ENCODE data around the gene HTR3A. TPM values are rescaled to one million over a fixed set of nuclear protein-coding genes. Genes with fewer than 3 reads are reported as not detected.

Gene HTR3A
- total RNA-seq, 1 donor from 2014 or later, result not detected

DNA sequence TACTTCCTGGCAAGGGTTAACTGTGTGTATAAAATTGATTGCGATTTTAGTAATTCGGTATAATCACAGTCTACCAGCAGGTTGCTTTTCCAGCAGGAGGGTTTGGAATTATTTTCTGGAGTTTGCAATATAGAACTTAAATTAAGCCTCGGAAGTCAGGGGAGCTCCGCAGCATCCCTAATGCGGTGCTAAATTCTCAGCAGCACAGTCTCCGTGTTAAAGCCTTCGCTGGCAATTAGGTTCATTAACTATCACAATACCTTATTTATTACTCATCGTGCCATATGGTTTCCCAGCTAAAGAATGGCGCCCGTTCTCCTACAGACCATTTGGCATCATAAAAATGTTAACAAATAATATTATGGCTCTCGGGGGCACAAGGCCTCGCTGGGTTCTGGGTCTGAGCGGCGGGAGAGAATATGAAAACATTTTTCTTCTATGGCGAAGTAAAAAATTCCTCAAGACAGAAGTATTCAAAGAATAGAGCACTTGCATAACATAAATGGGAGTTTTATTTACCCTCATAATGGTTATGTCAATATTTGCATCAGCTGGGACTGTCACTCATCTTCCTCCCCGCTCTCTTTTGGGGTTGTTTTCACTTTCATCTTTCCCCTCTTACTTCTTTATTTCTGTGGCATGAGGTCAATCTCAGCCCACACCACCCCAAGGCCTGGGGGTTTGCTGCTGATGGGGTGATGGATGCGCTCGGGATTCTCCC, 56.5 kb downstream of the HTR3A start:
- Histone ChIP-seq H3K4me3 (ENCODE audit: low read length in 3 of 3) (no peak overlapping the region), H3K9ac (ENCODE audit: low read depth in 1 of 3, low read length in 3 of 3) (no peak overlapping the region), H3K9me3 (ENCODE audit: control insufficient read depth in 3 of 3, low read length in 3 of 3) (no peaks in the 10 kb centered on the region), H3K4me1 (ENCODE audit: control insufficient read depth in 3 of 3, insufficient read depth in 3 of 3, low read length in 3 of 3) (peaks cover 0 to 12% (median 11%) of the 10 kb centered on the region in 3 donors), H3K27ac (ENCODE audit: low read depth, low read length) (no peak overlapping the region), H3K27me3 (ENCODE audit: control insufficient read depth in 3 of 3, insufficient read depth in 3 of 3, low read length in 3 of 3) (peaks cover 0 to 3% (median 0%) of the 10 kb centered on the region in 3 donors), H3K36me3 (ENCODE audit: control insufficient read depth in 3 of 3, insufficient read depth in 3 of 3, low read length in 3 of 3) (no peaks in the 10 kb centered on the region)

- no peak overlapping the region for H3K27ac ChIP-seq (ENCODE audit: low read depth, low read length)
- no peaks in the 10 kb centered on the region for H3K9me3 ChIP-seq (ENCODE audit: control insufficient read depth in 3 of 3, low read length in 3 of 3)
- H3K27me3 ChIP-seq (ENCODE audit: control insufficient read depth in 3 of 3, insufficient read depth in 3 of 3, low read length in 3 of 3), result peaks cover 0 to 3% (median 0%) of the 10 kb centered on the region in 3 donors
- H3K36me3 ChIP-seq (ENCODE audit: control insufficient read depth in 3 of 3, insufficient read depth in 3 of 3, low read length in 3 of 3), result no peaks in the 10 kb centered on the region
- no peak overlapping the region for H3K4me3 ChIP-seq (ENCODE audit: low read length in 3 of 3)
- peaks cover 0 to 15% (median 13%) of the 10 kb centered on the region in 3 donors for H3K4me1 ChIP-seq (ENCODE audit: control insufficient read depth in 3 of 3, insufficient read depth in 3 of 3, low read length in 3 of 3)
- no peak overlapping the region for H3K9ac ChIP-seq (ENCODE audit: low read depth in 1 of 3, low read length in 3 of 3)
Observed at GRCh38 chr11:114031967-114032320, 57.0 kb downstream of the HTR3A start.

DNA sequence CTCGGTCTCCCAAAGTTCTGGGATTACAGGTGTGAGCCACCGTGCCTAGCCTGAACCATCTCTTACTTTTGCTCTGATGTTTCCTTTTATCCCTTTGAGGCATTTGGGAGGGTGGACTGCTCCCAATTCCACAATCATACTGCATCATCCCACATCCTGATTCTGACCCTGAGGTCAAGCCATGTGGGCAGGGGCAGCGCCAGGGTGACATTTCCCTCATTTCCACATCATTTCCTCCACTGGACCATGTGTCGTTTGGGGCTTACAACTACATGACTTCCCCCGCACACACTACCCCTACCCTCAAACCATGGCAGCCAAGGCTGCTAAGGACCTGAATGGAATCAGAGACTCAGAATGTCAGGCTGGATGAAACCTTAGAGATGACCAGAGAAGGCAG, 58.2 kb downstream of the HTR3A start:
- Histone ChIP-seq H3K9me3 (ENCODE audit: control insufficient read depth in 3 of 3, low read length in 3 of 3) (no peaks in the 10 kb centered on the region), H3K4me1 (ENCODE audit: control insufficient read depth in 3 of 3, insufficient read depth in 3 of 3, low read length in 3 of 3) (peaks cover 0 to 15% (median 13%) of the 10 kb centered on the region in 3 donors), H3K36me3 (ENCODE audit: control insufficient read depth in 3 of 3, insufficient read depth in 3 of 3, low read length in 3 of 3) (no peaks in the 10 kb centered on the region), H3K4me3 (ENCODE audit: low read length in 3 of 3) (no peak overlapping the region), H3K27me3 (ENCODE audit: control insufficient read depth in 3 of 3, insufficient read depth in 3 of 3, low read length in 3 of 3) (no peaks in the 10 kb centered on the region), H3K9ac (ENCODE audit: low read depth in 1 of 3, low read length in 3 of 3) (no peak overlapping the region), H3K27ac (ENCODE audit: low read depth, low read length) (no peak overlapping the region)

GRCh38 chr11:114033572-114033971, 58.7 kb downstream of the HTR3A start:
- no peaks in the 10 kb centered on the region for H3K27me3 ChIP-seq (ENCODE audit: control insufficient read depth in 3 of 3, insufficient read depth in 3 of 3, low read length in 3 of 3)

GRCh38 chr11:114034956-114035355, 60.0 kb downstream of the HTR3A start:
- no peak overlapping the region for H3K9ac ChIP-seq (ENCODE audit: low read depth in 1 of 3, low read length in 3 of 3)
- no peaks in the 10 kb centered on the region for H3K36me3 ChIP-seq (ENCODE audit: control insufficient read depth in 3 of 3, insufficient read depth in 3 of 3, low read length in 3 of 3)
- H3K4me1 ChIP-seq (ENCODE audit: control insufficient read depth in 3 of 3, insufficient read depth in 3 of 3, low read length in 3 of 3), result peaks cover 0 to 16% (median 15%) of the 10 kb centered on the region in 3 donors
- no peak overlapping the region for H3K4me3 ChIP-seq (ENCODE audit: low read length in 3 of 3)
- H3K27ac ChIP-seq (ENCODE audit: low read depth, low read length), result no peak overlapping the region
- no peaks in the 10 kb centered on the region for H3K9me3 ChIP-seq (ENCODE audit: control insufficient read depth in 3 of 3, low read length in 3 of 3)
- H3K27me3 ChIP-seq (ENCODE audit: control insufficient read depth in 3 of 3, insufficient read depth in 3 of 3, low read length in 3 of 3), result no peaks in the 10 kb centered on the region

More at GRCh38 chr11:114033572-114033971, 58.7 kb downstream of the HTR3A start:
- Histone ChIP-seq H3K36me3 (ENCODE audit: control insufficient read depth in 3 of 3, insufficient read depth in 3 of 3, low read length in 3 of 3) (no peaks in the 10 kb centered on the region), H3K9me3 (ENCODE audit: control insufficient read depth in 3 of 3, low read length in 3 of 3) (no peaks in the 10 kb centered on the region), H3K9ac (ENCODE audit: low read depth in 1 of 3, low read length in 3 of 3) (no peak overlapping the region), H3K27ac (ENCODE audit: low read depth, low read length) (no peak overlapping the region), H3K4me1 (ENCODE audit: control insufficient read depth in 3 of 3, insufficient read depth in 3 of 3, low read length in 3 of 3) (peaks cover 0 to 15% (median 13%) of the 10 kb centered on the region in 3 donors), H3K4me3 (ENCODE audit: low read length in 3 of 3) (no peak overlapping the region)

GRCh38 chr11:114036147-114036811, 61.4 kb downstream of the HTR3A start:
- Histone ChIP-seq H3K27ac (ENCODE audit: low read depth, low read length) (no peak overlapping the region), H3K27me3 (ENCODE audit: control insufficient read depth in 3 of 3, insufficient read depth in 3 of 3, low read length in 3 of 3) (no peaks in the 10 kb centered on the region), H3K36me3 (ENCODE audit: control insufficient read depth in 3 of 3, insufficient read depth in 3 of 3, low read length in 3 of 3) (no peaks in the 10 kb centered on the region), H3K4me1 (ENCODE audit: control insufficient read depth in 3 of 3, insufficient read depth in 3 of 3, low read length in 3 of 3) (peaks cover 5 to 29% (median 24%) of the 10 kb centered on the region in 3 donors), H3K4me3 (ENCODE audit: low read length in 3 of 3) (peak overlapping the region; percentile 52 to 73 (median 68)), H3K9ac (ENCODE audit: low read depth in 1 of 3, low read length in 3 of 3) (peak overlapping the region; percentile 46 to 80 (median 65)), H3K9me3 (ENCODE audit: control insufficient read depth in 3 of 3, low read length in 3 of 3) (no peaks in the 10 kb centered on the region)

GRCh38 chr11:114036958-114037357, 62.0 kb downstream of the HTR3A start:
- peaks cover 5 to 28% (median 25%) of the 10 kb centered on the region in 3 donors for H3K4me1 ChIP-seq (ENCODE audit: control insufficient read depth in 3 of 3, insufficient read depth in 3 of 3, low read length in 3 of 3)
- no peaks in the 10 kb centered on the region for H3K9me3 ChIP-seq (ENCODE audit: control insufficient read depth in 3 of 3, low read length in 3 of 3)
- peak overlapping the region in 1 of 3 donors; percentile 65 for H3K9ac ChIP-seq (ENCODE audit: low read depth in 1 of 3, low read length in 3 of 3)
- H3K36me3 ChIP-seq (ENCODE audit: control insufficient read depth in 3 of 3, insufficient read depth in 3 of 3, low read length in 3 of 3), result no peaks in the 10 kb centered on the region
- no peaks in the 10 kb centered on the region for H3K27me3 ChIP-seq (ENCODE audit: control insufficient read depth in 3 of 3, insufficient read depth in 3 of 3, low read length in 3 of 3)
- peak overlapping the region in 1 of 3 donors; percentile 68 for H3K4me3 ChIP-seq (ENCODE audit: low read length in 3 of 3)
- H3K27ac ChIP-seq (ENCODE audit: low read depth, low read length), result no peak overlapping the region

GRCh38 chr11:114039551-114039950, 64.6 kb downstream of the HTR3A start:
- no peak overlapping the region for H3K27ac ChIP-seq (ENCODE audit: low read depth, low read length)
- peaks cover 5 to 32% (median 29%) of the 10 kb centered on the region in 3 donors for H3K4me1 ChIP-seq (ENCODE audit: control insufficient read depth in 3 of 3, insufficient read depth in 3 of 3, low read length in 3 of 3)
- H3K9me3 ChIP-seq (ENCODE audit: control insufficient read depth in 3 of 3, low read length in 3 of 3), result no peaks in the 10 kb centered on the region
- H3K9ac ChIP-seq (ENCODE audit: low read depth in 1 of 3, low read length in 3 of 3), result no peak overlapping the region
- no peak overlapping the region for H3K4me3 ChIP-seq (ENCODE audit: low read length in 3 of 3)
- H3K36me3 ChIP-seq (ENCODE audit: control insufficient read depth in 3 of 3, insufficient read depth in 3 of 3, low read length in 3 of 3), result no peaks in the 10 kb centered on the region
- H3K27me3 ChIP-seq (ENCODE audit: control insufficient read depth in 3 of 3, insufficient read depth in 3 of 3, low read length in 3 of 3), result no peaks in the 10 kb centered on the region
